ENCODE data around the gene GNB1L. TPM values are rescaled to one million over a fixed set of nuclear protein-coding genes. Genes with fewer than 3 reads are reported as not detected.

The GNB1L gene
- total RNA-seq, 4 donors from 2014 or later: 0.59 to 12.2 (median 3.1) TPM

GRCh38 chr22:19789828-19790227 lies 64.8 kb downstream of the GNB1L start:
- TF ChIP-seq POLR2A (IDR thresholded peaks at IDR 0.05) (no peak), CTCF (IDR thresholded peaks at IDR 0.05) (no peak)
- Histone ChIP-seq H3K36me3 (no peaks in the 10 kb centered on the region), H3K27ac (no peak overlapping the region), H3K9me3 (no peaks in the 10 kb centered on the region), H3K4me1 (no peaks in the 10 kb centered on the region), H3K4me3 (no peak overlapping the region), H3K27me3 (no peaks in the 10 kb centered on the region)
- intact Hi-C loops (cut with DNase I; ENCODE audit: low total_unique reads): no loop called here
- DNase-seq: no peak

- no peak overlapping the region for H3K4me3 ChIP-seq
- no peak overlapping the region for H3K27ac ChIP-seq
- H3K36me3 ChIP-seq: no peaks in the 10 kb centered on the region
- intact Hi-C loops (cut with DNase I; ENCODE audit: low total_unique reads): no loop called here
- no peak for DNase-seq
- H3K27me3 ChIP-seq: no peaks in the 10 kb centered on the region
- H3K4me1 ChIP-seq: no peaks in the 10 kb centered on the region
- no peaks in the 10 kb centered on the region for H3K9me3 ChIP-seq
- TF ChIP-seq CTCF (IDR thresholded peaks at IDR 0.05) (no peak), POLR2A (IDR thresholded peaks at IDR 0.05) (no peak)
Observed at GRCh38 chr22:19789406-19789805, 65.3 kb downstream of the GNB1L start.

- TF ChIP-seq POLR2A (IDR thresholded peaks at IDR 0.05) (no peak), CTCF (IDR thresholded peaks at IDR 0.05) (no peak)
- no peaks in the 10 kb centered on the region for H3K27me3 ChIP-seq
- no peaks in the 10 kb centered on the region for H3K4me1 ChIP-seq
- no peaks in the 10 kb centered on the region for H3K36me3 ChIP-seq
- H3K27ac ChIP-seq: no peak overlapping the region
- intact Hi-C loops (cut with DNase I; ENCODE audit: low total_unique reads): no loop called here
- no peak for DNase-seq
- H3K9me3 ChIP-seq: no peaks in the 10 kb centered on the region
- no peak overlapping the region for H3K4me3 ChIP-seq
Observed at GRCh38 chr22:19788661-19789225, 65.9 kb downstream of the GNB1L start.

- no peaks in the 10 kb centered on the region for H3K9me3 ChIP-seq
- intact Hi-C loops (cut with DNase I; ENCODE audit: low total_unique reads): no loop called here
- TF ChIP-seq CTCF (IDR thresholded peaks at IDR 0.05) (no peak), POLR2A (IDR thresholded peaks at IDR 0.05) (no peak)
- no peaks in the 10 kb centered on the region for H3K36me3 ChIP-seq
- H3K27me3 ChIP-seq: no peaks in the 10 kb centered on the region
- no peak overlapping the region for H3K4me3 ChIP-seq
- no peak for DNase-seq
- no peaks in the 10 kb centered on the region for H3K4me1 ChIP-seq
- H3K27ac ChIP-seq: no peak overlapping the region
Observed at GRCh38 chr22:19787849-19788141, 66.9 kb downstream of the GNB1L start.

- H3K36me3 ChIP-seq: no peaks in the 10 kb centered on the region
- no peak overlapping the region for H3K4me3 ChIP-seq
- intact Hi-C loops (cut with DNase I; ENCODE audit: low total_unique reads): no loop called here
- H3K27me3 ChIP-seq: no peaks in the 10 kb centered on the region
- no peaks in the 10 kb centered on the region for H3K4me1 ChIP-seq
- TF ChIP-seq CTCF (IDR thresholded peaks at IDR 0.05) (no peak), POLR2A (IDR thresholded peaks at IDR 0.05) (no peak)
- H3K27ac ChIP-seq: no peak overlapping the region
- H3K9me3 ChIP-seq: no peaks in the 10 kb centered on the region
- no peak for DNase-seq
Observed at GRCh38 chr22:19786959-19787848, 67.5 kb downstream of the GNB1L start.
